HG03280 (cell line): ENCODE measurements around the gene RARRES2.

Experiments
- ATAC-seq: cut with Tn5 transposase; IDR thresholded peaks from one replicate; pipeline ENCODE4 v1.9.1; 2021; ENCODE audit warnings: mild to moderate bottlenecking, moderate library complexity; ENCODE audit not compliant: unreplicated experiment

RARRES2 gene

GRCh38 chr7:150363370-150363769, 21.9 kb upstream of the RARRES2 start:
- no peak for ATAC-seq

- ATAC-seq: no peak
Measured at GRCh38 chr7:150361807-150362621, 20.6 kb upstream of the RARRES2 start.

- ATAC-seq: no peak
Measured at GRCh38 chr7:150361402-150361801, 20.0 kb upstream of the RARRES2 start.

GRCh38 chr7:150360363-150361058, 19.1 kb upstream of the RARRES2 start:
- no peak for ATAC-seq

- no peak for ATAC-seq
Measured at GRCh38 chr7:150359622-150360362, 18.4 kb upstream of the RARRES2 start.

GRCh38 chr7:150358988-150359621, 17.7 kb upstream of the RARRES2 start:
- no peak for ATAC-seq

GRCh38 chr7:150358433-150358832, 17.0 kb upstream of the RARRES2 start:
- no peak for ATAC-seq

- ATAC-seq: no peak
Measured at GRCh38 chr7:150357771-150358427, 16.5 kb upstream of the RARRES2 start.

GRCh38 chr7:150357270-150357669, 15.8 kb upstream of the RARRES2 start:
- ATAC-seq: peak; percentile 50

GRCh38 chr7:150356265-150356897, 15.0 kb upstream of the RARRES2 start:
- no peak for ATAC-seq

GRCh38 chr7:150355666-150356059, 14.2 kb upstream of the RARRES2 start:
- no peak for ATAC-seq

- no peak for ATAC-seq
Measured at GRCh38 chr7:150351587-150352194, 10.3 kb upstream of the RARRES2 start.

GRCh38 chr7:150346922-150347321, 5.5 kb upstream of the RARRES2 start:
- ATAC-seq: no peak

GRCh38 chr7:150345012-150345411, 3.6 kb upstream of the RARRES2 start:
- ATAC-seq: no peak

GRCh38 chr7:150344299-150344698, 2.9 kb upstream of the RARRES2 start:
- no peak for ATAC-seq

GRCh38 chr7:150343225-150343624, 1.8 kb upstream of the RARRES2 start:
- no peak for ATAC-seq

- ATAC-seq: no peak
Measured at GRCh38 chr7:150342121-150342408, 636 bp upstream of the RARRES2 start.

GRCh38 chr7:150340875-150341262, 560 bp downstream of the RARRES2 start:
- ATAC-seq: no peak

GRCh38 chr7:150340024-150340749, 1.2 kb downstream of the RARRES2 start:
- ATAC-seq: no peak
